Measurements from ENCODE around the gene ADORA2A. TPM values are rescaled to one million over a fixed set of nuclear protein-coding genes. Genes with fewer than 3 reads are reported as not detected.
A peak's percentile ranks its signal among the peaks of the same experiment; 100 is the strongest.

Gene ADORA2A
- total RNA-seq, 1 experiment from 2014 or later: 0.92 TPM

DNA sequence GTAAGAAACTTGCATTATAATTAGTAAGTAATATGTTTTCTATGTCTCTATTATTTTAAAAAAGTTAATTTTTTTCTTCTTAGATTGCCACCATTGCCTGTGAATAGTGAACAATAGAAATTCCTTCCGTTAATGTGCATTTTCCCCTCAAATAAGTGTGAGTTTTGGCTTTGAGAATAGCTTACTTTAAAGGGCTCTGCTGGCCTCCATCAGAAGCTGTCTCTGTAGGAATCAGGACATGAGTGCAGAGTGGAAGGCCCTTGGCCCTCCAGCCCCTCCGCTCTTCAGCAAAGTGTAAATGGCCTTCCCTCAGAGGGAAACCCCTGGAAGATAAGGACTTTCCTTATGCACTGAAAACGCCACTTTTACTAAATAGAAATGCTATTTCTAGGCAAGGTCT lies 24.1 kb upstream of the ADORA2A start:
- DNase-seq (ENCODE audit: low read depth): no peak

DNA sequence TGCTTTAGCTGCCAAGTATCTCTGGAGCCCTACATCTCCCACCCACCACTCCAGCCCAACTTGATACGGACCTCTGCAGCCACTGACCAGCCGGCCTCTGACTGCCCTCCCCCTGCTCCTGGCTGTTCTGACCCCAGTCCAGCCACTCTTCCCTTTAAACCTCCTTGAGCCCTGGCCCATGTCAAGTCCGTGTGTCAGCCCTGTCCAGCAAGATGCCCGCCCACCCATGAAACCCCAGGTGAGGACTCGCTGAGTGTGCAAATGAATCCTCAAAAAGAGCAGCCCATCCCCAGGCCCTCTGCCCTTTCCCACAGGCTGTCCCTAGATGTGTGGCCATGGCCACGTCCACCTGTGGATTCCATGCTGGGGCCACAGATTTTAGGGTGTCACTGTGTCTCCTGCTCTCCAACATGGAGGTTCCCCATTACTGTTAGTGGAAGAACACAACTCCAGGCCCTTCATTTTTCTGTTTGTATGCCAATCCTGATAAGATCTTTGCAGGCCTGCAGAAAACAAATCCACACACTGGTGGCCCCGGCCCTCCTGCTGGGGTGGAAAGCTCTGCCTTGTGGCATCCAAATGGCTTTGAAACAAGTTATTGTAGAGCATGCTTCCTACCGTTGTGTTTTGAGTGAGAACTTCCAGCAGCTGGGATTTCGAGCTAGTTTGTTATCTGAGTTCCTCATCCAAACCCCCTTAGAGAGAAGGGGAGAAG lies 22.7 kb upstream of the ADORA2A start:
- no peak for DNase-seq (ENCODE audit: low read depth)

DNA sequence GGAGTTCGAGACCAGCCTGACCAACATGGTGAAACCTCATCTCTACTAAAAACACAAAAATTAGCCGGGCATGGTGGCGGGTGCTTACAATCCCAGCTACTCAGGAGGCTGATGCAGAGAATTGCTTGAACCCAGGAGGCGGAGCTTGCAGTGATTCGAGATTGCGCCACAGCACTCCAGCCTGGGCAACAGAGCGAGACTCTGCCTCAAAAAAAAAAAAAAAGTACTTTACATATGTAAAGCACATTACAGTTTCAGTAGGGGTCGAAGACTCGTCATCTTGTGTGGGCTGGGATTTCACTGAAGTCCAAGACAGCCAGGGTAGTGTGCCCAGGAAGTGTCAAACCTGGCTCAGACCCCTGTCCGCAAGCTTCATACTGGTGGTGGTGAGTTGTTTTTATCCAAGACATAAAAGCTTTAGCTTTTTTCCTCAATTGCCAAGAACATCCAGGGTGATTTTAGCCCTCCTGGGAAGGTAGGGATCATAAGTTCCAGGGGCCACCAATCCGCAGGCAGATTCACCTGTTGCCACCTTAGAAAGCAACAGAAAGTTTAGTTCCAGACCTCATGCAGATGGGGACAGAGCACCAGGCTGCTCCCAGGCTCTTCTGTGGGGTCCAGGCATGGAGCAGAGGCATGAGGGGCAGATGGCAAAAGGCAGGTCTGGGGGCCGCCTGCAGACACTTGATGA lies 21.6 kb upstream of the ADORA2A start:
- DNase-seq (ENCODE audit: low read depth): no peak

DNA sequence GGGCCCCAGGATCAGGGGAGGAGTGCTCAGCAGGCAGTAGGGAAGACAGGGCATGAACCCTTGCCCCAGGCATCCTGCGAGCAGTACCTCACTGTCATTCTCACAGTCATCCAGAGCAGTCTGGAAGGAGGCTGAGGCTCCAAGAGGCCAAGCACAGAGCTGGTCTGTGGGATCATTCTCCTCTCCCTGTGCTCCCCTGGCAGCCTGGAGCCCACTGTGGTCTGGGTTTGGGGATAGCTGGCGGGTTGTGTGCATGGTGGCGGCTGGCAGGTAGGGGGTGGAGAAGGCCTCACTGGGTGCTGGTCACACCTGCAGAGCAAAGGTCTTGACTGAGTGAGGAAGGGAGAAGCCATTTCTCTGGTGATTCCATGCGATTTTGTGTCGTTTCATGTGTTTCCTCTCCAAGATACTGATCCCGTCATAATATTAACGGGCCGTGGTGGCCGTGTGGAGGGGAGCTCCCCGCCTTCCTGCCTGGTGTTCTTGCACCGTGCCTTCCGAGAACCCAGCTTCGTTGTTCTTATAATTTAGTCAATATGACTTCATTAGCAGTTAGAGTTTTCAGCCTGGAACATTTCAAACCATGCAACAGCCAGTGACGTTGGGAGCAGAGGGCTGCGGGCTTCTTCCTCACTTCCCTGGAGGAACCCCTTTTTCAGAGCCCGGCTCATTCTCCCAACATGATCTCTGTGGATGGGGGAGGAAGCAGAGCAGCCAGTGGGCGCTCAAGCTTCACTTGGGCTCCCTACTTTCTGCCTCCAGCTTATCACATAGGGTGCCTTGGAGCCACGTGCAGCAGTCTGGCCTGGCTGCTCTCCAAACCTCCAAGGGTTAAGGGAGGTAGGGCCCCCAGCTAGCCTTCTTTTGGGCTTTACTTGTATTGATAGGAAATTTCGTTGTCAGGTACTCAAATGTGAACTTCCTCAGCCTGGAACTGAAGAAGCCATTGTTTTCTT lies 20.8 kb upstream of the ADORA2A start:
- no peak for DNase-seq (ENCODE audit: low read depth)

DNA sequence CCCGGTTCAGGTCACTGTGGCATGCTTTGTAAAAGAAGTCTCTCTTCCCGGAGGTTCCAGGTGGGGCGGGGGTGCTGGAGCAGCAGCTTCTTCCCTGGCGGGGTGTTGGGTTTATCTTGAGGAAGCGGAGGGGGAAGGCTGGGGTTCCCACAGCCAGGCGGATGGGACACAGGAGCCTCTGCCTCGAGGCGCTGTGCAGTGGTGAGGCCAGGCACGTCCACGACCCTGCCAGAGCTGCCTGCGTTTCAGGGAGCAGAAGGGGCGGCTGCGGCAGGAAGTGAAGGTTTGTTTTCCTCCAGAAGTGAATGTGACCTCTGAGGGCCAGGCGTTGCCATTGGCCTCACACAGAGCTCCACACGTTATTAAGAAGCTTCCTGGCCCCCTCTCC lies 20.1 kb upstream of the ADORA2A start:
- no peak for DNase-seq (ENCODE audit: low read depth)

DNA sequence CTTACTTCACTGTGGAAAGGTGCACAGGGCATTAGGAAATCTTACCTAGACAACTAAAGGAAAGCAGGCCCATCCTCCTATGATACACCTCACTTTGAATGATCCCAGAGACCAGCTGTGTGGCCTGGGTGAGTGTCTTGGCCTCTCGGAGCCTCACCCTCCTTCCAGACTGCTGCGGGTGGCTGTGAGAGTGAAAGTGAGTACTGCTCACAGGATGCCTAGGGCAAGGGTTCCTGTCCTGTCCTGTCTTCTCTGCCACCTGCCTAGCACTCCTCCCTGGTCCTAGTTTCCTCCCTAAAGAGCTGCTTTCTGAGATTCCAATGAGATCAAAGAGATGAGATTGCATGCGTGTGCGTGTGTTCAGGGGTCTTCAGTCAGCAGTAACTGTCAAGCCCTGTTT lies 19.5 kb upstream of the ADORA2A start:
- no peak for DNase-seq (ENCODE audit: low read depth)

DNA sequence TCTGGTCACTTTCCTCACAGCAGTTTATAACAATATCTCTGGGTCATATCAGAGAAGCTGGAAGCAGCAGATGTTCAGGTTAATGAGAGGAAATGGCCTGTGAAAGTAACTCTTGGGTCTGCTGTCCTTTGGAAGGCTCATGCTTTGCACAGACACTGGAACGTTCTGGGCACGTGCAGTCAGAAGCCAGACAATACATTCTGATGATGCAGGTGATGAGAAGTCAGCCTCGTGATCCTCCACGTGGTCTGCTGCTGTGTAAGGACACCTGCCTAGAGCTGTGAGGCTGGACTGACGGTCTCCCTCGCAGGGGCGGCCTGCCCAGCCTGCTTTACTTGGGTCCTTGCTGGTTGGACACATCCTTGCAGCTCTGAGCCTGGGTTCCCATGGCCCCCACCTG lies 18.8 kb upstream of the ADORA2A start:
- DNase-seq (ENCODE audit: low read depth): no peak

DNA sequence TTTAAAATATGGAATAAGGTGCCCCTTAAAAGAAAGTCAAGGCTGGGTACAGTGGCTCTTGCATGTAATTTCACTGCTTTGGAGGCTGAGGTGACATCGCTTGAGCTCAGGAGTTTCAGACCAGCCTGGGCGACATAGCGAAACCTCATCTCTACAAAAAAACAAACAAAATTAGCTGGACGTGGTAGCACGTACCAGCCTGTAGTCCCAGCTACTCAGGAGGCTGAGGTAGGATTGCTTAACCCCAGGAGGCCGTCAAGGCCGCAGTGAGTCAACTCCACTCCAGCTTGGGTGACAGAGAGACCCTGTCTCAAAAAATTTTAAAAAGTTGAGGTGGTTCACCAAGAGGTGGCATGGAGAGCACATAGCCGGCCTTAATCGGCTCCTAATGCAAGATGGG lies 17.7 kb upstream of the ADORA2A start:
- DNase-seq (ENCODE audit: low read depth): no peak

DNA sequence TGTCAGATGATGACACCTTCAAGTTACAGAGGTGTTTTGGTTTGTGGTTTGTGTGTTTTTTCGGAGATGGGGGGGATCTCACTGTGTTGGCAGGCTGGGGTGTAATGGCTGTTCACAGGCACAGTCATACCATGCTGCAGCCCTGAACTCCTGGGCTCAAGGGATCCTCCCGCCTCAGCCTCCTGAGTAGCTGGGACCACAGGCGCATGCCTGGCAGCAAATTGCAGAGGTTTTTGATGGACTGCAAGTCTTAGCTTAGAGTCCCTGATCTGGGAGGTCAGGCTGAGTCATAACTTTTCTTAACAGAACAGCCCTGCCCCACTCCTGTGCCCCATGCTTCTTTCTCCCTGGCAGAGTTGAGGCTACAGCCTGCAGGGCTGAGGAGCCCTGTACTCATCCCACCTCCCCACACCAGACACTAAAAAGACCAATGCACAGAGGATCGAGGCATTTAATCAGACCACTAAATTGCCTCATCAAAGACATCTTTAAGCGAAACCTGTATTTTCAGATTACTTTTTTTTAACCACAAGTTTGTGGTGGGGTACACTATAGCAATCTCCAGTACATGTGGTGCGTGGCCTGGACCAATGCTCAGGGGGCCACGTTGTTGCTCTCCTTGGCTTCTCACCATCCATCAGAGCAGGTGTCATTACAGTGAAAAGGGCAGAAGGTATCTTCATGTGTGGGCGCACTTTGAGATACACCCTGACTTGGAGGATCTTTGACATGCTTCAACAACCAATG lies 17.1 kb upstream of the ADORA2A start:
- peak; percentile 52 for DNase-seq (ENCODE audit: low read depth)

DNA sequence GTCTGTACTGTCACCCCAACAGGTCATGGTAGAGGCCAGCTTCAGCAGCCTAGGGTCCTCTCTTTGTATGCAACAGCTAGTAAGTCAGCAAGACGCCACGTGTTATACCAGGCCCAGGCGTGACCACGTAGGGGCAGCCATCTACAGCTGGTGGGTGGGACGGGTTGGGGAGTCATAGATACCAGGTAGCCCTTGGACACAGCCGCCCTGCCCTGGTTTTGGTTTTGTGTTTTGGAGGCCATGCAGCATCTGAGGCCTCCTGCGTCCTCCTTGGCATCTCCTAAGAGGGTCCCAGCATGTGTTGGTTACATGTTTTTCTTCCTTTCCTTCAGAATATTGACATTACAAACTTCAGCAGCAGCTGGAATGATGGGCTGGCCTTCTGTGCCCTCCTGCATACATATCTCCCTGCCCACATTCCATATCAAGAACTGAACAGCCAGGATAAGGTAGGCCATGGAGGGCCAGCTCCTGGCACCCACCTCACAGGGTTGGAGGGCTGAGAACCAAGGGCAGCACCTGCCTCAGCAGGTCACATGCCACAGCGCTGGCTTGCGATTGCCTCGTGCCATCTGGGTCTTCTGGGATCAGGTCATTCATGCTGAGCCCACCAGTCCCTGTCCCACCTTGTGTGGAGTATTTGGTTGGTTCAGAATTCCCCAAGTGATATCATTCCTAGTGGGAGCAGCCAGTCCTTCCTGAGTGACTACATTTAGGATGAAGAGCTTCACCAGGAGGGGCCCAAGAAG lies 16.0 kb upstream of the ADORA2A start:
- DNase-seq (ENCODE audit: low read depth): no peak

DNA sequence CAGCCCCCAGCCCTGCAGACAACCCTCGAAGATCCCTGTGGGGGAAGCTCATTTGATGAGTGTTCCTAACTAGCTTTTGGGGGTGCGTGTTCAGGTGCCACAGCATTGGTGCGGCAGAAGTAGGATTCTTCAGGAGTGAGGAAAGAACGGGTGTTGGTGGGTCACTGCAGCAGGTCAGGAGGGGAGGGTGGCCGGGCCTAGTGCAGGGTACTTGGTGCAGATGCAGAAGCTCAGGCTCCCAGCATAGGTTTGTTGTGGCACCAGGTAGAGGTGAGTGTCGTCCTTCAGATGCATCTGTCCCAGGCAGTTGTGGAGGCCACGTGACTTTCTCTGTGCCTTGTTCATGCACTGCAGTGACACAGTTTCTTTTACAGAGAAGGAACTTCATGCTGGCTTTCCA lies 15.1 kb upstream of the ADORA2A start:
- no peak for DNase-seq (ENCODE audit: low read depth)

DNA sequence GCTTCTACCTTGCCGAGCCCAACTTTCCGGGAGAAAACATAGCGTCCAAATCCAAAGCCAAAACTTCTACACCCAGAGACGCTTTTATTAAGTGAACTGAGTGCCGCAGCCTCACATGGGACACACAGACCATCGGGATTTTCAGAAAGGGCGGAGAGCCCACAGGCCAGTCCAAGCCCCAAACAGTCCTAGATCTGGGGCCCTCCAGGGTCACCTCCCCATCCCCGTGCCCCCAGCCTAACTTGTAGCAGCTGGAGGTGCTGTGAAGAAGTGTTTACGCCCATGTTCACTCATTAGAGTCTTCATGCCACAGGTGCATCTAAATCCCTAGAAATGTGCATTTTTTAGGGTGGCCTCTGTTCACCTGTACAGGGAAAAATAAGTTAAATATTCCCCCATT lies 14.1 kb upstream of the ADORA2A start:
- no peak for DNase-seq (ENCODE audit: low read depth)

DNA sequence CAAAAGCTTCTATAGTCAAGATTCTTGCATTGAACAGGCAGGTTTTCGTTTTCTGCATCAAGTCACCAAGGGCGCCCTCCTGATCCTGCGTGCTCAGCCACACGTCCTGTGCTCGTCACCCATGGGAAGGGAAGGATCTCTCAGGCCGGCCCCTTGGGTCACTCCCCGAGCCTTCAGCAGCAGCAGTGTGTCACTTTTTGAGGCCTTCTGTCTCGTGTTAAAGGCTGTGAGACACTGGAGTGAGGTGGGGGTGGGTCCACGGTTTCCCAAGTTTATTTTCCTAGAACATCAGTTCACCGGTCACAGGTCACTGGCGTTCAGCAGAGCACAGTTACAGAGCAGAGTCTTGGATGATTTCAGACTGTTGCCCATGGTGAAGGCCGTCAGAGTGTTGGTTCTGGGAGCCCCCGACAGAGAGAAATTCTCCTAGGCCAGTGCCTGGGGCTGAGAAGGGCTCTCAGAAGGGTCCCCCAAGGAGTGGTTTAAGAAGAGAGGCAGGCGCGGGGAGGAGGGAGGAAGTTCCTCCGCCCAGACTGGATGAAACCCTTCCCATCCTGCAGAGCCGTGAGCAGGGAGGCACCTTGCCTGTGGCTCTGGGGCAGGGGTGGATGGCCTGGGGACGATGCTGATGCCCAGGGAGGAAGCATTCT lies 13.5 kb upstream of the ADORA2A start:
- DNase-seq (ENCODE audit: low read depth): no peak

DNA sequence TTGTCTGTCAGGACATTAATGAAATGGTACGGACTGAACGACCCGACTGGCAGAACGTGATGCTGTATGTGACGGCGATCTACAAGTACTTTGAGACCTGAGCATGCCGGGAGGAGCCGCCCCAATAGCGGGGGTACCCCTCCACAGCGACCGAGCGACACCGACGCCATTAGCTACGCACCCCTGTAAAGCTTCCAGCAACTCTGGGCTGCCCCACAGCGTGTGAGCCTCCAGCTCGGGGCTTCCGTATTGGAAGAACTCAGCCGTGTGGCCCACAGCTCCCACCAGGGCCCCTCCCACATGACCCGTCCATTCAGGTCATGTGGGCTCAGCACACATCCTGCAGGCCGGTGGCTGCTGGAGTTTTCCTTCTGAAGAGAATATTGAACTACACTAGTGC lies 12.9 kb upstream of the ADORA2A start:
- DNase-seq (ENCODE audit: low read depth): no peak

DNA sequence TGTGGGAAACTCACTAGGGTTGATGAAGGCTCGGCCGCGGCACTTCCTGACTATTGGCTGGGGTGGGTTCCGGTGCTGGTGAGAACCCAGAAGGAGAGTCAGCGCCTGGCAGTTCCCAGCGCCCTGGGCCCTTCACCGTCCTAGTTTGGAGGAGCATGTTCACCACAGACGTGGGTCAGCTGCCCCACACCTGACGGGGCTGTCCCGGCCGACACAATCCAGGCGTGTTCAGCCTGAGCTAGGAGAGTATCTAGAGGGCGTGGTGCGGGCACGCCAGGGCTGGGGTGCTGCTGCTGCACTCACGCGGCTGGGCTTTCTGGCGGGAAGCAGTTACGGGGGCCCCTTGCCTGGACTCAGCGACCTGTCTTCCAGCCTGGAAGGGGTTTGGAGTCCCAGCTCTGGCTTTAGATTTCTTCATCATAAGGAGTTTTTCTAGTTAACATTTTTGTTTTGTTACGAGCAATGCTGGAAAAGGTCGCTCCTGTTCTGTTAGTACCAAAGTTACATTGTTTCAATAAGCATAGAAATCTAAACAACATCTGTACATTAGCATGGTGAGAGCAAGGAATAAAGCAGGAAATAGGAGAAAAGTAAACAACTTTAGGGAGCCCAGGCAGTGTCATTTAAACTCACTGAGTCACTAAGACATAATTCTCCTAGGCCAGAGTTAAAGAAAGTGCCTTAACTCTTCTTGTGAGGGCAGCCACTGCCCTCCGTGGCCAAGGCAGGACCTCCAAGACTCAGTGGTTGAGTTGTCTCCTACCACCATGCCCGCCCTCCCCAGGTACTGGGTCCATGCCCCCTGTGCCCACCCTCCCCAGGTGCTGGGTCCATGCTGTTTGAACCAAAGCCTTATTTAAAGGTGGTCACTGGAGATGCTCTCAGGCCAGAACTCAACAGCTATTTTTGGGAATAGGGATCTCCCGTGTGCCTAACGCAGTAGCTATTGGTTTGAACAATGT lies 12.1 kb upstream of the ADORA2A start:
- DNase-seq (ENCODE audit: low read depth): no peak

DNA sequence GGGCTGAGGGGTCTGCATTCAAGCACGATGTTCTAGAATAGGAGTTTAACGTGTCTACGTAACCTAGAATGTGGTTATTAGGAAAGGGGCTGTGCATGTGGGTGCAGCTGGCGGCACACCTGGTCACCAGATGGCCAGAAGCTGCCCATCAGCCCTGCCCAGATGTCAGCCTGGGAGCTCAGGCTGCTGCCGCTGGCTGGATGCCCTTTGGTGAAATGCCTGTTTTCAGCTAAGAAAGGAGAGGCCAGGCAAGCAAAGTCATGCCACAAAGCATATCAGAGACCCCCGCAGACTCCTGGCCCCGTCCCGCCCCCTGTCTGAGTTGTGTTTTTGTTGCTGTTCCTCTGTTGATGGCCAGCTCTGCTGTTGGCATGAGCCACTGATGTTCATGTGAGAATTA lies 11.3 kb upstream of the ADORA2A start:
- no peak for DNase-seq (ENCODE audit: low read depth)

DNA sequence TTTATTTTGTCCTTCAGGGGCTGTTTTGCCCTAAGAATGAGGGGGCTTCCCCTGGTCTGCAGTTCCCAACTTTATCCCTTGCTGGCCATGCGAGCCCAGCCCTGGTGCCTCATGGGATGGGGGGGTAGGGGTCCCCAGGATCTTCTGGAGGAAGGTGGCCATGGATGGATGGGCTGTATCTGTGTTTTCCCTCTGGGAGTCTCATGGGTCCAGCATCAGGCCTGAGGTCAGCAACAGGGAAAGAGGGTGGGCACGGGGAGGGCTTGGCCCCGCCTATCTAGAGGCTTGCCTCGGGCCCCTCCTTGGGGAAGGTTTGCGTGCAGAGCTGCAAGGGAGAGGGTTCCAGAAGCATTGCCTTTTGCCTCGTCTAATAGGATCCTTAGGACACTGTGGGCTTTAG lies 10.8 kb upstream of the ADORA2A start:
- DNase-seq (ENCODE audit: low read depth): no peak

DNA sequence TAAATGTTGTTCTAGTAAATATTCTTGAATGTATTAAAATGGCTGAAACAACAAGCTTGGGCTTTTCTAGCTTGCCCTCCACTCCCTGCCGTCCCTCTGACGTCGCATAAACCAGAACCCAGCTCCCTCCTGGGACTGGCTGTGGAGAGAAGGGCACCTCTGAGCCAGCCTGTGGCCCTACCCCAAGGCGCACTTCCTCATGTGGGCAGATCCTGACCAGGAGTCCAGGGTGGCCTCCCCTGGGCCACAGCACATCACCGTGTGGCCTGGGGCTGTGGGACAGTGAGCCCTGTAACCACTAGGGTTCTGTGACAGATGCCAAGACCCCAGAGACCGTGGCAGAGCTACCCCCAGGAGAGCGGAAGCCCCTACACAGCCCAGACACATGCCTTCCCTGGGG lies 10.2 kb upstream of the ADORA2A start:
- DNase-seq (ENCODE audit: low read depth): no peak
